22Rv1 (cell line): ENCODE data around the gene ZSCAN30.

ENCODE experiments used
- H3K27ac ChIP-seq: fragments of 450-650 bp; 2 replicates; pipeline ENCODE4 v1.5.1; 2017
- CTCF ChIP-seq: fragments of 450-650 bp; IDR thresholded peaks from 2 replicates; pipeline ENCODE4 v1.5.1; 2017; ENCODE audit warnings: mild to moderate bottlenecking
- ZFX ChIP-seq: fragments of 450-650 bp; IDR thresholded peaks from 2 replicates; pipeline ENCODE4 v1.6.1; 2017; ENCODE audit warnings: antibody characterized with exemption, borderline replicate concordance

Gene ZSCAN30

GRCh38 chr18:35290094-35290735 lies at the start of gene ZSCAN30:
ZSCAN30 (minus strand) TSS chr18:35290229; CDS start chr18:35264352, 25,877 bp downstream.
- H3K27ac ChIP-seq, result peak within 1 kb of the TSS; percentile 76
- TF ChIP-seq CTCF (no peak), ZFX (no peak)

- no peak overlapping the region for H3K27ac ChIP-seq
- TF ChIP-seq ZFX (no peak), CTCF (no peak)
These were observed 47.3 kb upstream of the ZSCAN30 start for GRCh38 chr18:35337286-35337685.

GRCh38 chr18:35335866-35336265 lies 45.8 kb upstream of the ZSCAN30 start:
- no peak for TF ChIP-seq CTCF
- TF ChIP-seq ZFX, result no peak

GRCh38 chr18:35334821-35335220 lies 44.8 kb upstream of the ZSCAN30 start:
- H3K27ac ChIP-seq, result no peak overlapping the region
- TF ChIP-seq ZFX, result no peak
- TF ChIP-seq CTCF, result no peak

More at GRCh38 chr18:35335866-35336265, 45.8 kb upstream of the ZSCAN30 start:
- H3K27ac ChIP-seq, result no peak overlapping the region

- TF ChIP-seq ZFX, result no peak
- TF ChIP-seq CTCF, result no peak
- no peak overlapping the region for H3K27ac ChIP-seq
These were observed 44.2 kb upstream of the ZSCAN30 start for GRCh38 chr18:35334212-35334611.

GRCh38 chr18:35331367-35332087 lies 41.5 kb upstream of the ZSCAN30 start:
- H3K27ac ChIP-seq, result no peak overlapping the region
- TF ChIP-seq ZFX, result no peak

- no peak overlapping the region for H3K27ac ChIP-seq
- no peak for TF ChIP-seq ZFX
- no peak for TF ChIP-seq CTCF
These were observed 38.8 kb upstream of the ZSCAN30 start for GRCh38 chr18:35328868-35329267.
